B cell (primary cell): ENCODE measurements around the gene FBXW4.

ENCODE experiments used
- CTCF ChIP-seq: fragments of 200-600 bp; IDR thresholded peaks from one replicate; pipeline ENCODE4 v1.8.0; 2022; ENCODE audit warnings: antibody characterized with exemption, mild to moderate bottlenecking
- EZH2 ChIP-seq: IDR thresholded peaks from 2 replicates; pipeline ENCODE4 v1.6.1; 2012; ENCODE audit warnings: borderline replicate concordance, low read depth, mild to moderate bottlenecking, moderate library complexity, low read length; ENCODE audit not compliant: insufficient read depth, poor library complexity, severe bottlenecking

- TF ChIP-seq CTCF (no peak), EZH2 (no peak)
Observed at GRCh38 chr10:101611096-101611905, 83.7 kb downstream of the FBXW4 start.
